Sigmoid colon (tissue), 4 donors: ENCODE data around the gene GABBR2.

ENCODE experiments used
- CTCF ChIP-seq, 4 experiments: fragments of 450-650 bp in 3 of 4; fragments of 200-600 bp in 1 of 4; IDR thresholded peaks; one replicate each; pipeline ENCODE4 v1.5.1; 2016 to 2019; ENCODE audit warnings: antibody characterized with exemption in 4 of 4, mild to moderate bottlenecking in 3 of 4, moderate library complexity in 2 of 4
- EP300 ChIP-seq, 4 donors: sonication (generic); formaldehyde crosslinking; IDR thresholded peaks; one replicate each; pipeline ENCODE4 v1.6.1; 2017; ENCODE audit warnings: antibody characterized with exemption in 4 of 4
- POLR2A ChIP-seq, 2 donors: fragments of 450-650 bp; IDR thresholded peaks; one replicate each; pipeline ENCODE4 v1.6.1; 2016; ENCODE audit warnings: antibody characterized with exemption in 2 of 2, mild to moderate bottlenecking in 2 of 2, moderate library complexity in 2 of 2
- POLR2AphosphoS5 ChIP-seq, 4 donors: sonication (generic); formaldehyde crosslinking; IDR thresholded peaks; one replicate each; pipeline ENCODE4 v1.6.1; 2017; ENCODE audit warnings: antibody characterized with exemption in 4 of 4

GRCh38 chr9:98605116-98605515 lies 103.6 kb downstream of the GABBR2 start:
- TF ChIP-seq CTCF (IDR thresholded peaks at IDR 0.05) (no peak), EP300 (IDR thresholded peaks at IDR 0.05) (no peak), POLR2A (IDR thresholded peaks at IDR 0.05) (no peak), POLR2AphosphoS5 (IDR thresholded peaks at IDR 0.05) (no peak)
